B cell (primary cell): ENCODE measurements around the gene ITSN1.

ENCODE experiments used
- CTCF ChIP-seq: fragments of 200-600 bp; IDR thresholded peaks from one replicate; pipeline ENCODE4 v1.8.0; 2022; ENCODE audit warnings: antibody characterized with exemption, mild to moderate bottlenecking
- EZH2 ChIP-seq: IDR thresholded peaks from 2 replicates; pipeline ENCODE4 v1.6.1; 2012; ENCODE audit warnings: borderline replicate concordance, low read depth, mild to moderate bottlenecking, moderate library complexity, low read length; ENCODE audit not compliant: insufficient read depth, poor library complexity, severe bottlenecking

GRCh38 chr21:33668180-33668579, 25.9 kb downstream of the ITSN1 start:
- TF ChIP-seq CTCF (no peak), EZH2 (no peak)
